ENCODE data around the gene CNGB1.
"Not testable (repeated sequence)": the region's sequence is repeated elsewhere in the genome, so short reads cannot be mapped to it uniquely, and the experiment has no call there.

Gene CNGB1

DNA sequence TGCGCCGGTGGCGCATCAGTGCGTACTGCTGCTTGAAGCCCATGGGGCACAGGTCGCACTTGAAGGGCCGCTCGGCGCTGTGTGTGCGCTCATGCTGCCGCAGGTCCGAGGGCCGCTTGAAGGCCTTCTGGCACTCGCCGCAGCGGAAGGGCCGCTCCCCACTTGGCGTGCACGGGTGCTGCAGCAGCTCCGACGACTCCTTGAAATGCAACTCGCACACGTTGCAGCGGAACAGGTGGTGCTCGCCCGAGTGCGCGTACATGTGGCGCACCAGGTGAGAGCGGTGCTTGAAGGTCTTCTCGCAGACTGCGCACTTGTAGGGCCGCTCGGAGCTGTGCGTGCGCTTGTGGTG lies 26.2 kb upstream of the CNGB1 start:
- no peak for DNase-seq (ENCODE audit: low spot score)

DNA sequence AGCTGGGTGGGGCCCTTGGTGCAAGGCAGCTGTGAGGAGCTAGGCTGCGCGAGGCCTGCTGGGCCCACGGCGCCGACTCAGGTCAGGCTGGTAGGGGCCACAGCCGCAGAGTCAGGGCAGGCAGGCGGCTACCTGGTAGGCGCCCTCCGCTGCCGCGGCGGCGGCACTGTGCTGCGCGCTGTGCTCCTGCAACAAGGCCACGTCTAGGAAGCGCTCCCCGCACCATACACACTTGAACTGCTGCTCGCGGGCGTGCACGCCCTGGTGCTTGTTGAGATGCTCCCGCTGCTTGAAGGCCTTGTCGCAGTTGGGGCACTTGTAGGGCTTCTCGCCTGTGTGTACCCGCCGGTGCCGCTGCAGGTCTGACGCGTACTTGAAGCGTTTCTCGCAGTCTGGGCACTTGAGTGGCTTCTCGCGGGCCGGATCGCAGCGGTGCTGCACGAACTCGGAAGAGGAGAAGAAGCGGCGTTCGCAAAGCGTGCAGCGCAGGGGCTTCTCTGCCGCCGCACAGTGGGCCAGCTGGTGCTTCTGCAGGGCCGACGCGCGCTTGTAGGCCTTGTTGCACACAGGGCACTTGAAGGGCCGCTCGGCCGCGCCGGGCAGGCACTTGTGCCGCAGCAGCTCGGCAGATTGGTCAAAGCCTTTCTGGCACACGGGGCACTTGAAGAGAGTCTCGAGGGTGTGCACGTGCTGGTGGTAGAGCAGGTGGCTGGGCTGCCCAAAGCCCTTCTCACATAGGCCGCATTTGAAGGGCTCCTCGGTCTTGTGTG lies 25.7 kb upstream of the CNGB1 start:
- no peak for DNase-seq (ENCODE audit: low spot score)

DNA sequence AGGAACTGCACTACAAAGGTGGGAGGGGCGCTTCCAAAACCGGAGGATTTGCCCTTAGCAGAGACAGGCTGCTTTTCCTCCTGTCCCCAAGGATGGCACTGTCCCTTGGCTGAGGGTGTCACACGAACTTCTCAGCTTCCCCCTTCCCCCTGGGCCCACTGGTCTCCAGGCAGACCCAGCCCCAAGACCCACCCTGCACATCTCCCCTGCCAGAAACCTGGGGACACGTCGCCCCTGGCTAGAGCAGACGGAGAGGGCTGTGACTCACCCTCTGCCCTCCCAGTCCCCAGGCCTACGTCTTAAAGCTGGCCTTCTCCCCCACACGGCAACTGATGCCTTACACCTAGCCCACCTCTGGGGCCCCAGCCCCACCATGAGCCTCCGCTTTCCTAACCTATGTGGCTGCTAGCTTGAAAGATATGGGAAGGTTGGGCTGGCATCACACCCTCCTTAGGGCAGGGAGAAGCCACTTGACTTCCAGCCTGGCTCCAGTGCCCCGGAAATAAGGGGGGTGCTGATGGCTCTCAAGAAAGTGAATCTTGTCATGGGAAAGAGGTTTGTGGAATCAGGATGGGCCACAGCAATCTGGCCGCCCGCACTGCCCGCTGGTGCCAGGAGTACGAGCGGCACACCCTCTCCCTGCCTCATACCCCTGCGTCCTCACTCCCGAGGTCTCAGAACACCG lies 24.9 kb upstream of the CNGB1 start:
- no peak for DNase-seq (ENCODE audit: low spot score)

DNA sequence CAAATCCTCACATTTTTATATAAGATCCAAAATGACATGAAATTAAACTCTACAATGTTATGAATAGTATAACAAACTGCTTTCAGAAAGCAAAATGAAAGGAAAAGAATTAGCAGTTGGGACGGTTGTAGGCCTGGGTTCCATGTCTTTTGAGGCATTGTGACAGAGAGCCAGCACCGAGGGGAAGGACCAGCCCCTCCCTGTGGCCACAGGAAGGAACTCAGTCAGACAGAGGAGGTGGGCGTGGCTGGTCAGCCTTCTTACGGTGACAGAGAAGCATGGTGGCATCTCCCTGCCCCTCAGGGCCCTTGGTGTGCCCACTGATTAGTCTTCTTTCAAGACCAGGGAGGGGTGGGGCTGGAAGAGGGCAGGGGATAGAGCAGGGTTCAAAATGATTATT lies 23.9 kb upstream of the CNGB1 start:
- no peak for DNase-seq (ENCODE audit: low spot score)

DNA sequence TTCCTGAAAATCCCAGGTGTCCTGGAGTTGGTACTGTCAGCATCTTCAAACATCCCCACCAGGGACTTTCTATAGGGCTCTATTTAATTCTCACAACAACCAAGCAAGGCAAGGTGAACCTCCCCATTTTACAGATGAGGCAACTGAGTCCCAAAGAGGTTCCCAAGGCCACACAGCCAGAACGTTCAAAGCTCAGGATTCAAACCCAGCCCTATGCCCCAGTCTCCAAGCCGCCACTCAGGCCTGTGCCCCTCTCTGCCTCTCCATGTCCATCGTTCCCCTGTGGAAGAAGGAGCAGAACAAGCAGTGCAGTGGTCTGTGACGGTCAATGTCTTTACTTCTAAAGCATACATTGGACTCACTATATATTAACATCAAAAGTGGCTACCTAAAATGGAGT lies 23.4 kb upstream of the CNGB1 start:
- DNase-seq (ENCODE audit: low spot score): no peak

DNA sequence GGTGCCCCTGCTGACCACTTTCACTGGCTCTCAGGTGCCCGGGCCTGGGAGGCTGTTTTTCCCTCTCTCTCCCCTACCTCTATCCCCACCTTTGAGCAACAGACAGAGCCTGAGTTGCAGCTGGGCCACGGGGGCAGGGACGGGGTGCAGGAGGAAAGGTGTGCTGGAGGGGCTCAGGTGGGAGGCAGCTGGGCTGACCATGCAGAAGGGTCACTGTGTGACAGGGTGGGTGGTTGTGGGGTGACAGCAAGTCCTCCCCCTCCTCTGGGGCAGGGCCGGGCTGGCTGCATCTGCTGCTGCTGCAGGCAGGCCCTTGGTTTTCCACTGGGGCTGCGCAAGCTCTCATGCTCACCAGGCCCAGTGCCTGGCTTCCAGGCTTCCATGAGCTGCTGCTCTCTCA lies 23.0 kb upstream of the CNGB1 start:
- DNase-seq (ENCODE audit: low spot score): no peak

DNA sequence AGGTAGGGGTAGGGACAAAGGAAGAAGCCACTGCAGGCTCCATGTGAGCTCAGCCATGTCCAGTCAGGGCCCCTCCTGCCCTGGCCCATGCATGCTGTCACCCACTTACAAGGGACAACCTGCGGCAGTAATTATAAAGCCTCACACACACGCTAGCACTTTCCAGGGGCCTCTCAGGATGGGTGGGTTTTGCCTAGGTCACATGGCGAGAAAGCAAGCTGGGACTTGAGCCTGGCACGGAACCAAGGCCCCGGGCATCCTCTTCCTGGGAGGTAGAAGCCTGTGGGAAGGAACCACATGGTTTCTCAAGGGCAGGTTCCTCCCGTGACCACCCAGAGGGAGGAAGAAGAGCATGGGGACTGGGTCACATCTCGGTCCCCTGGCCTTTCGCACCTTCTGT lies 22.5 kb upstream of the CNGB1 start:
- DNase-seq (ENCODE audit: low spot score): no peak

DNA sequence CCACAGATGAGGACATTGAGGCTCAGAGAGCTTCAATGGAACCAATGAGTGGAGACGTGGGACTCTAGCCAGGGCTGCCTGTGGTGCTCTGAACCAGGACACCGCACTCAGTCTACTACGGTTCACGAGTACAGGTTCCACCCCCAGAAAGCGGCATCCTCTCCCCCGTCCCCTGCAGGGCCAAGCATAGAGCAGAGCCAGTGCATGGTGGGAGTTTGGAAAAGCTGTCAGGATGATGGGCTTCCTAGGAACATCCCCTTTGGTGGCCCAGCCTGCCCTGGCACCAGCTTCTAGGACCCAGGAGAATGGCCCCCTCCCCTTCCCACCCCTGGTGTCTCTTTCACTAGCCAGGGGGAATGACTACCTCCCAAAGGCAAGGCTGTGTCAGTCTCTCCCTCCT lies 21.2 kb upstream of the CNGB1 start:
- DNase-seq (ENCODE audit: low spot score): no peak

DNA sequence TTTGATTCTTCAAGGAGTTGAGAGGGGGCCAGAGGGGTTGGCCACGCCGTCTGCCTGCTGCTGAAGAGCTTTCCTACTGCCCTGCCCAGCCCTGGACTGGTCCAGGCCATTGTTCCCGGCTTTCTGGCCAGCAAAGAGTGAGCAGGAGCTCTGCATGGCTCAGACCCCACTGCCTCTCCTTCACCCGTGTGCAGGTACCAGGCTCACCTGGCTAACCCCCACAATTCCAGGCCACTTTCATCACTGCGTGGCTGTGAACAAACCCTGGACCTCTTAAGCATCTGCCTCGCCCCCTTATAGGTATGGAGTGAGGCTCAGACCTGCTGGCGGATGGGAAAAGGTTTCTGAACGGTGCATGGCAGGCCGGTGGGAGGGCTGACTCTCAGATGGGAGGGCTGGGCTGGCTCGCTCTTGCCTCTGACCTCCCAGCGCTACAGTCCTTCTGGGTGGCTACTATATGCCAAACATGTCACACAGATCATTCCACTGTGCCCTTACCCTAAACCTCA lies 20.7 kb upstream of the CNGB1 start:
- DNase-seq (ENCODE audit: low spot score): no peak

DNA sequence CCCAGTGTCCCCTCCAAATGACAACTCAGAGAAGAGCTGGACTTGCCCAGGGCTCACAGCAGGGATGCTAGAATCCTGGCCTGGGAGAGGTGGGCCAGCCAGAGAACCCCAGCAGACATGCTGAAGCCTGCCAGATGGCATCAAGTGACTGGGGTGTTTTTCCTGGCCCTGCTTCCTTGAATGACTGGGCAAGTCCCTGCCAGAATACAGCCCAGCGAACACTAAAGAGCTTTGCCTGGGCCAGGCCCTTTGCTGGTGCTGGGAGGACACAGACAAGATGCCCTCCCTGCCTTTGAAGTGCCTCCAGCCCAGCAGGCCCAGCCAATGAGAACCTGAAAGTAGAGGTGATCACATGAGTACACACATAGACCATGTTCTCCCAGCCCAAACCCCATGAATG lies 18.0 kb upstream of the CNGB1 start:
- DNase-seq (ENCODE audit: low spot score): no peak

DNA sequence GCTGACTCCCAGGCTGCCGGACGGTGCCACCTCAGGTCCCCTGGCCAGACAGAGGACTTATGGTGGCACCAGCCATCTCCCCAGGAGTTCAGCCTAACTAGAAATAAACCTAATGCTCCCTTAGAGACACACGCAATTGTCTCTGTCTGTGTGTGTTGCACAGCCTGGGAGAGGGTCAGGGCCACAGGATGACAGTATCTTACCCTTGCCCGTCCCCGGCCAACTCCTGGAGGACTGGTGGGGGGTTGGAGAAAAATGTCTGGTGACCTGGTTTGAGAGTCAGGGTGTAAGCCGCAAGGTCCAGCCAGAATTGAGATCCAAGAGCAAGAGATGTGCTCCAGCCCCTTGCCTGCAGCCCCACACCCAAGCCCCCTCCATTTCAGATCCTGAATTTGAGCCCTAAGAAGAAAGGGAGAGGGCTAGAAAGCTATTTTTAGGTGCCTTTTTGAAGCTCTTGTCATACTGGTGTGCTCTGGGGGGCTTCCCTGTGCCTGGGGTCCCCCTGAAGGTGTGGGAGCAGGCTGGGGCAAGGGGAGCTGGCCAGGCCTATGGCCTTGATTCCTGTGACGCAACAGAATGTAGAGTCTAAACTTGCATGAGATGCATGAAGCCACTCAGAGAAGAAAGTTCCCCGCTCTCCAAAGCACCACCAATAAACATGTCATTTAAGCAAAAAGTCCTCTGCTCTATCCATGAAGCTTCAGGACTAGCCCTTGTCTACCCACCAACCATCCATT lies 16.7 kb upstream of the CNGB1 start:
- no peak for DNase-seq (ENCODE audit: low spot score)

DNA sequence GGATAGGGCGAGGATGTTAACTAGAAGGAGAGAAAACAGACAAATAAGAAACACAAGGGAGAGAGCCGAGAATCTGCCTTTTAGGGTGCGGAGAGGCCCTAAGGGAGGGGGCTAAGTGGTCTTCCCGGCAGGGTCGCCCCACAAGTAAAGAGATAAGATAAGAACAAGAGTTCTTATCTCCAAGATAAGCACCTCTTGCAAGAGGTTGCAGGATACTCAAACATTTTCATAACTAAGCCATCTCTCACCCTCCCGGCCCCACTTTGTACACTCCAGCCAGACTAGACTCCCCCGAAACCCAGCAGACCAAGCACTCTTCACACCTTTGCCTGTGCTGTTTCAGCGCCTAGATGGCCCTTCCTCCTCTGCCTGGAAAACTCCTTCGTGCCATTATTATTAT lies 15.3 kb upstream of the CNGB1 start:
- no peak for DNase-seq (ENCODE audit: low spot score)

DNA sequence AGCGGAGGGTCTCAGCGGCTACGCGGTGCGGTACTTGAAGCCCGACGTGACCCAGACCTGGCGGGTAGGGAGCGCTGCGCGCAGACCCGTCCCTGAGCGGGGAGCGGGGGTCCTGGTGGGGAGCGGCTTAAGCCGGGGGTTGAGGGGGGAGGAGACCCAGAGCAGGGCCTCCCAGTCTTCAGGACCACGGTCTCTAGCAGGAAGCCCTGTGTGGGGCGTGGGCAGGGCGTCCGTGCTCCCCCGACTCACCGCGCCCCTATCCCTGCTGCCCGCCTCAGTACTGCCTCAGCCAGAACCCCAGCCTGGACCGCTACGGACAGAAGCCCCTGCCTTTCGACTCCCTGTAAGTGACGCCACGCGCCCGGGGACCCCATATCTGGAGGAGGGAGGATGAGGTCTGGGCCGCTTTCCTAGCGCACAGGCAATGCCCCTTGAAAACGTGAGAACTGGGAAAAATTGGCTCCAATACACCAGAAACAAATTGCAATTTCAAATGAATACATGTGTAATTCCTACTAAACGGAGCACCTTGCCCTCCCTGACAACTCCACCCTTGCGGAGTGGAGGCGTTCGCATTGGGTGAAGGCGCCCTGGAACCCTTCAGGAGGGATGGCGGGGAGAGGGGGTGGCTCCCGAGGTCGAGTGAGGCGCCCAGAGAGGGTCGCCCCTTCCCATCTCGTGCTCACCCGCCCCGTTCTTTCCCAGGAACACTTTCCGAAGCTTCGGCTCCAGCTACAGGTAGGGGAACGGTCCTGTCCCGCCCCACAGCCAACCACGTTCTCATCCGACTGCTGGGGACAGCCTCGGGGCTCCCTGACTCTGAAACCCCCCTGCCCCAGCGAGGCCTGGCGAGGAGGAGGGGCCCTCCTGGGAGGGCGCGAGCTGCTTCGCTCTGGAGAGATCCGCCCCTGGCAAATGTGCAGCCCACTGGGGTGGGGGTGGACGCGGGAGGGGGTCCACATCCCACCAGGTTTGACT lies 14.6 kb upstream of the CNGB1 start:
- DNase-seq (ENCODE audit: low spot score): no peak

DNA sequence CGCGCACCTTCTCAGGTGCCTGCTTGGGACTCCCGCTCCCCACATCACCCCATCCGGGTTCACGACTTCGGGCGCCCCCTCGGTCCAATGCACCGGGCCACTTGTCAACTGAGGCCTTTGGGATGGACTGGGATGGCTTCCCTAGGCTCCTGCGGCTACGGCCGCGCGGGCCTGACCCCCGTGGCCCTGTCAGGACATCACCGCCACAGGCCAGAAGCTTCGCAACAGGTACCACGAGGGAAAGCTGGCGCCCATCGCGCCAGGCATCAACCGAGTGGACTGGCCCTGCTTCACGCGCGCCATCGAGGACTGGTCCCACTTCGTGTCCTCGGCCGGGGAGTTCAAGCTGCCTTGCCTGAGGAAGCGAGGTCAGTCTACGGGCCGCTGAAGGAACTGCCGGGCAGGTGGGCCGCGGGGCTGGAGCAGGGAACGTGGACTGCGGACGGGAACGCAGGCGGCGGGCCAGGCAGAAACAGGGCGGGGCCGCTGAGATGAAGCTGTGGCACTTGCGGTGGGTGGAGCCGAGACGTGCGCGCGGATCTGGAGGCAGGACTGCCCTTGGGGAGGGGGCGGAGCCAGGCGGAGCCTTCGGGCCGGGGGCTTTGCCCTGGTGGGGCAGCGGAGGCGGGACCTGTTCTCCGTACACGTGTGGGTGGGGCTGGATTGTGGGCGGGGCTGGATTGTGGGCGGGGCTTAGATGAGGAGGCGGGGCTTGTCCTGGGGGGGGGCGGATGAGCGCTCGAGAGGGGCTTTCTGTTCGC lies 13.7 kb upstream of the CNGB1 start:
- DNase-seq (ENCODE audit: low spot score): peak; percentile 99

DNA sequence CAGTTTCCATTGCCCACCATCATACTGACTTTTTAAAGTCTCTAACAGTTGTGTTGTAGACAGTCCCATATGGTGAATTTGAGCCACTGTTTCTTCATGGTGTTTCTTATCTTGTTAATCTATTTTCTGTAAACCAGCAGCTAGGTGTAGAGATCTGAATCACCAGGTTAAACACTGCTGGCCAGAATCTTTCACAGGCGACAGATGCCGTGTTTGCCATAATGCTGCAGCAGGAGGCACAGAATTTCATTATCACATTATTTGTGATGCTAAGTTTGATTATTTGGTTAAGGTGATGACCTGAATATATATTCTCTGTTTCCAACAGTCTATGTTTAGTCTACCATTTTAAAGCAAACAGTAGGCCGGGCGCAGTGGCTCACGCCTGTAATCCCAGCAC lies 11.5 kb upstream of the CNGB1 start:
- no peak for DNase-seq (ENCODE audit: low spot score)

DNA sequence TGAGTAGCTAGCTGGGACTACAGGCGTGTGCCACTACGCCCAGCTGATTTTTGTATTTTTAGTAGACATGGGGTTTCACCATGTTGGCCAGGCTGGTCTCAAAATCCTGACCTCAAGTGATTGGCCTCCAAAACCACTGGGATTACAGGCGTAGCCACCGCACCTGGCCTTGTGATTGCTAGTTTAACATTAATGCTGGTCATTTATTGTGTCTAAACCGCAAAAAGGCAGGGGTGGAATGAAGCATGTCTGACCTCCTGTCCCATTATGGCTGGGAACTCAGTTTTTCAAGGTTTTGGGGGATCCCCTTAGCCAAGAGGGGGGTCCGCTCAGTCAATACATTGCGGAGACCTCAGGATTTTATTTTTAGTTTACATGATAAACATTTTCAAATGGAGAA lies 10.7 kb upstream of the CNGB1 start:
- DNase-seq (ENCODE audit: low spot score): no peak

DNA sequence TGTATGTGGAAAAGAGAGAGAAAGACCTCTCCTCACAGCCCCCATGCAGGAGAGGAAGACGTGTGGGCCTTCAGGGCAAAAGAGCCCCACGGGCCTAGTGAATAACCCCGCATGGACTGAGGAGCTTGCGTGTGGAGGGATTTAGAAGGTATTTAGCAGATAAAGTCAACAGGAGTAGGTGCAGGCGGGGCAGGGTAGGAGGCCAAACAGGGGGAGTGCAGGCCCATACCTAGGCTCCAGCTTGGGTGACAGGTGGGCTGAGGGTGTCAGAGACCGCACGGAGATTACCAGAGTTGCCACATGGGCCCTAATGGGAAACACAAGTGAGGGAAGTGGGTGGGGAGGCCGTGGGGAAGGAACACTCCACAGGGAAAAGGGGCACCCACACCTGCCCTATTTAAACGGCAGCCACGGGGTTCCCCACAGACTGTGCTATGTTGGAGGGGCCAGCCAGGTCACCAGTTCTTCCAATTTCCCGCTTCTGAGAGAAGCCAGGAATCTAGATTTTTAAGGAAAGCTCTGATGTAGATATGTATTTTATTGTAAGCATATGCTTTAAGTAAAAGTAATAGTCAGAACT lies 8.2 kb upstream of the CNGB1 start:
- DNase-seq (ENCODE audit: low spot score): no peak

DNA sequence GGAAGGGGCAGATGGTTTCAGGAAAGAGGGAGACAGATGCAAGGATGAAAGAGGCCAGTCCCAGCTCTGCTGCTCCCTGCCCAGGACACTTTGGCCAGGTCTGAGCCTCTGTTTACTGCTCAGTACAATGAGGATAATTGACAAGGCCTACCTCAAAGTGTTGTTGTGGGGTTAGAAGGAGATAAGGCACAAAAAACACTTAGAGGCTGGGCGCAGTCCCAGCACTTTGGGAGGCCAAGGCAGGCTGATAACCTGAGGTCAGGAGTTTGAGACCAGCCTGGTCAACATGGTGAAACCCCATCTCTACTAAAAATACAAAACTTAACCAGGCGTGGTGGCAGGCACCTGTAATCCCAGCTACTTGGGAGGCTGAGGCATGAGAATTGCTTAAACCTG lies 7.1 kb upstream of the CNGB1 start:
- not testable (repeated sequence) for DNase-seq (ENCODE audit: low spot score)

DNA sequence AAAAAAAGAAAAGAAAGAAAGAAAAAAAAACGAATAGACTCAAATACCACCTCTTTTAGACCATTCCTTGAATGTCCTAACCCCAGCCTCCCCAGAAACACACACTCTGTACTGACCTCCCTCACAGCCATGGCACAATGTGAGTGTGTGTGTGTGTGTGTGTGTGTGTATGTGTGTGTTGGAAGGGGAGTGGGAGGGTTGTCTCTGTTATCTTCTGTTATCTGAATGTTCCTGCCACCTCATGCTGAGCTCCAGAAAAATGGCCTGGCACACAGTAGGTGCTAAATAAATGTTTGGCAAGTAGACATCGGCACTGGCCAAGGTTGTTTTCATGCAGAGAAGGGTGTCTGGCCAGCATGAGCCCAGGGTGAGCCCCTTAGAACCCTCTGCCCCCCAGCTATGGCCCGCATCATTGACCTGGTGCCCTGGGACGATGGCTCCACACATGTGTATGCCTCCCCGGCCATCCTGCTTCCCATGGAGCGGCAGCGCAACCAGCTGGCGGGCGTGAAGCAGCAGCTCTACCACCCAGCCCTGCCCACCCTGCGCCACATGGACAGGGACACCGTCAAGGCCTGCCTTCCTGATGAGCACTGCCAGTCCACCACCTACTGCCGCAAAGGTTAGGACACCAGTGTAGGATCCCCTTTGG lies 6.6 kb upstream of the CNGB1 start:
- no peak for DNase-seq (ENCODE audit: low spot score)

DNA sequence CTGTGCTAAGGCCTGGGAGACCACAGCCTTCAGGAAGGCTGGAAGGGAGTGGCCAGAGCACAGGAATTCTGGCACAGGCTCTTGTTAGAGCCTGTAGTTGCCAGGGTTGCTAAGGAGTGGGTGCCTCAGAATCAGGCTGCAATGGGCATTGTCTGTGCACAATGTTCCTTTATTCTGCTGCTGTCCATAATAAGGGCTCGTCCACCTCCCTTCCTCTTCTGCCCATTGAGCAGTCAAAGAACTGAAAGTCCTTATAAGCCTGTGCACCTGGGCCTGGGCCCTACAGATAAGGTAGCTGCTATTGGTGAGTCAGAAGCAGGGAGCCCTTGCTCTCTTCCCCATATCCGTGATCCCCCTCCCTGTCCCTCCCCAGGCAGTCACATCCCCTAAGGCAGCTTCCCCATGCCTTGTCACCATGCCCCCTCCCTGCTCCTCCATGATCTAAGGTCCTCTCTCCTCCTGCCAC lies 5.4 kb upstream of the CNGB1 start:
- DNase-seq (ENCODE audit: low spot score): no peak
